Measurements from ENCODE around the gene TOX2.

- TF ChIP-seq CTCF (IDR thresholded peaks at IDR 0.05 in 8 of 11, conservative IDR thresholded peaks at IDR 0.05 in 3 of 11), result no peak
- TF ChIP-seq POLR2AphosphoS5 (IDR thresholded peaks at IDR 0.05), result no peak
- TF ChIP-seq POLR2A (IDR thresholded peaks at IDR 0.05), result no peak
These were observed 106.5 kb downstream of the TOX2 start for GRCh38 chr20:44021186-44021585.
